ENCODE results near the gene SESN1.

GRCh38 chr6:109013656-109014305 is 80.9 kb downstream of the SESN1 start:
- TF ChIP-seq CTCF (IDR thresholded peaks at IDR 0.05), result no peak
- no peak for TF ChIP-seq POLR2A (IDR thresholded peaks at IDR 0.05)
